Measurements from ENCODE around the gene SORCS2.

The SORCS2 gene

GRCh38 chr4:7757501-7758471 lies 565.4 kb downstream of the SORCS2 start:
- Histone ChIP-seq H3K9ac (ENCODE audit: insufficient read length) (no peak overlapping the region), H3K36me3 (ENCODE audit: insufficient read depth, low read length) (no peaks in the 10 kb centered on the region), H3K27ac (no peak overlapping the region), H3K4me3 (no peak overlapping the region), H3K9me3 (ENCODE audit: low read depth, low read length) (no peaks in the 10 kb centered on the region)
- DNase-seq (ENCODE audit: low read depth, low spot score): no peak
- TF ChIP-seq FOXP2 (optimal IDR thresholded peaks at IDR 0.05; ENCODE audit: control extremely low read depth, extremely low read length, insufficient read depth) (no peak), EZH2 (IDR thresholded peaks at IDR 0.05) (no peak), POLR2AphosphoS5 (IDR thresholded peaks at IDR 0.05; ENCODE audit: borderline replicate concordance, low read depth, low read length) (no peak)

- H3K9me3 ChIP-seq (ENCODE audit: low read depth, low read length): no peaks in the 10 kb centered on the region
- DNase-seq (ENCODE audit: low read depth, low spot score): no peak
- no peaks in the 10 kb centered on the region for H3K36me3 ChIP-seq (ENCODE audit: insufficient read depth, low read length)
- H3K9ac ChIP-seq (ENCODE audit: insufficient read length): no peak overlapping the region
- no peak for TF ChIP-seq POLR2AphosphoS5 (IDR thresholded peaks at IDR 0.05; ENCODE audit: borderline replicate concordance, low read depth, low read length)
- no peak for TF ChIP-seq EZH2 (IDR thresholded peaks at IDR 0.05)
- no peak for TF ChIP-seq FOXP2 (optimal IDR thresholded peaks at IDR 0.05; ENCODE audit: control extremely low read depth, extremely low read length, insufficient read depth)
- H3K4me3 ChIP-seq: no peak overlapping the region
- H3K27ac ChIP-seq: no peak overlapping the region
Measured at GRCh38 chr4:7758476-7758875, 566.1 kb downstream of the SORCS2 start.

GRCh38 chr4:7759216-7759615 lies 566.9 kb downstream of the SORCS2 start:
- no peak overlapping the region for H3K9ac ChIP-seq (ENCODE audit: insufficient read length)
- DNase-seq (ENCODE audit: low read depth, low spot score): no peak
- no peak for TF ChIP-seq EZH2 (IDR thresholded peaks at IDR 0.05)
- TF ChIP-seq FOXP2 (optimal IDR thresholded peaks at IDR 0.05; ENCODE audit: control extremely low read depth, extremely low read length, insufficient read depth): no peak
- TF ChIP-seq POLR2AphosphoS5 (IDR thresholded peaks at IDR 0.05; ENCODE audit: borderline replicate concordance, low read depth, low read length): no peak
- H3K36me3 ChIP-seq (ENCODE audit: insufficient read depth, low read length): no peaks in the 10 kb centered on the region
- no peak overlapping the region for H3K4me3 ChIP-seq
- H3K27ac ChIP-seq: no peak overlapping the region
- H3K9me3 ChIP-seq (ENCODE audit: low read depth, low read length): no peaks in the 10 kb centered on the region

GRCh38 chr4:7759635-7760034 lies 567.3 kb downstream of the SORCS2 start:
- Histone ChIP-seq H3K36me3 (ENCODE audit: insufficient read depth, low read length) (no peaks in the 10 kb centered on the region), H3K4me3 (no peak overlapping the region), H3K9ac (ENCODE audit: insufficient read length) (no peak overlapping the region), H3K27ac (no peak overlapping the region), H3K9me3 (ENCODE audit: low read depth, low read length) (no peaks in the 10 kb centered on the region)
- no peak for DNase-seq (ENCODE audit: low read depth, low spot score)
- TF ChIP-seq FOXP2 (optimal IDR thresholded peaks at IDR 0.05; ENCODE audit: control extremely low read depth, extremely low read length, insufficient read depth) (no peak), POLR2AphosphoS5 (IDR thresholded peaks at IDR 0.05; ENCODE audit: borderline replicate concordance, low read depth, low read length) (no peak), EZH2 (IDR thresholded peaks at IDR 0.05) (no peak)

GRCh38 chr4:7760228-7760627 lies 567.9 kb downstream of the SORCS2 start:
- Histone ChIP-seq H3K27ac (no peak overlapping the region), H3K36me3 (ENCODE audit: insufficient read depth, low read length) (no peaks in the 10 kb centered on the region), H3K4me3 (no peak overlapping the region), H3K9ac (ENCODE audit: insufficient read length) (no peak overlapping the region), H3K9me3 (ENCODE audit: low read depth, low read length) (no peaks in the 10 kb centered on the region)
- TF ChIP-seq POLR2AphosphoS5 (IDR thresholded peaks at IDR 0.05; ENCODE audit: borderline replicate concordance, low read depth, low read length) (no peak), EZH2 (IDR thresholded peaks at IDR 0.05) (no peak), FOXP2 (optimal IDR thresholded peaks at IDR 0.05; ENCODE audit: control extremely low read depth, extremely low read length, insufficient read depth) (no peak)
- DNase-seq (ENCODE audit: low read depth, low spot score): no peak

GRCh38 chr4:7760706-7761105 lies 568.4 kb downstream of the SORCS2 start:
- Histone ChIP-seq H3K27ac (no peak overlapping the region), H3K9ac (ENCODE audit: insufficient read length) (no peak overlapping the region), H3K9me3 (ENCODE audit: low read depth, low read length) (no peaks in the 10 kb centered on the region), H3K36me3 (ENCODE audit: insufficient read depth, low read length) (no peaks in the 10 kb centered on the region), H3K4me3 (no peak overlapping the region)
- TF ChIP-seq FOXP2 (optimal IDR thresholded peaks at IDR 0.05; ENCODE audit: control extremely low read depth, extremely low read length, insufficient read depth) (no peak), POLR2AphosphoS5 (IDR thresholded peaks at IDR 0.05; ENCODE audit: borderline replicate concordance, low read depth, low read length) (no peak), EZH2 (IDR thresholded peaks at IDR 0.05) (no peak)
- no peak for DNase-seq (ENCODE audit: low read depth, low spot score)

GRCh38 chr4:7761312-7761711 lies 569.0 kb downstream of the SORCS2 start:
- no peak for DNase-seq (ENCODE audit: low read depth, low spot score)
- Histone ChIP-seq H3K9ac (ENCODE audit: insufficient read length) (no peak overlapping the region), H3K36me3 (ENCODE audit: insufficient read depth, low read length) (no peaks in the 10 kb centered on the region), H3K4me3 (no peak overlapping the region), H3K9me3 (ENCODE audit: low read depth, low read length) (no peaks in the 10 kb centered on the region), H3K27ac (no peak overlapping the region)
- TF ChIP-seq EZH2 (IDR thresholded peaks at IDR 0.05): no peak

GRCh38 chr4:7761720-7762119 lies 569.4 kb downstream of the SORCS2 start:
- DNase-seq (ENCODE audit: low read depth, low spot score): no peak
- no peak overlapping the region for H3K9ac ChIP-seq (ENCODE audit: insufficient read length)
- no peaks in the 10 kb centered on the region for H3K9me3 ChIP-seq (ENCODE audit: low read depth, low read length)

More at GRCh38 chr4:7761720-7762119, 569.4 kb downstream of the SORCS2 start:
- TF ChIP-seq POLR2AphosphoS5 (IDR thresholded peaks at IDR 0.05; ENCODE audit: borderline replicate concordance, low read depth, low read length): no peak
- no peak for TF ChIP-seq EZH2 (IDR thresholded peaks at IDR 0.05)
- no peak for TF ChIP-seq FOXP2 (optimal IDR thresholded peaks at IDR 0.05; ENCODE audit: control extremely low read depth, extremely low read length, insufficient read depth)
- H3K4me3 ChIP-seq: no peak overlapping the region
- H3K27ac ChIP-seq: no peak overlapping the region
- H3K36me3 ChIP-seq (ENCODE audit: insufficient read depth, low read length): no peaks in the 10 kb centered on the region

Data from SK-N-MC (cell line).